ENCODE measurements around the gene OSBPL10.
"Not testable (repeated sequence)": the region's sequence is repeated elsewhere in the genome, so short reads cannot be mapped to it uniquely, and the experiment has no call there.

The OSBPL10 gene

DNA sequence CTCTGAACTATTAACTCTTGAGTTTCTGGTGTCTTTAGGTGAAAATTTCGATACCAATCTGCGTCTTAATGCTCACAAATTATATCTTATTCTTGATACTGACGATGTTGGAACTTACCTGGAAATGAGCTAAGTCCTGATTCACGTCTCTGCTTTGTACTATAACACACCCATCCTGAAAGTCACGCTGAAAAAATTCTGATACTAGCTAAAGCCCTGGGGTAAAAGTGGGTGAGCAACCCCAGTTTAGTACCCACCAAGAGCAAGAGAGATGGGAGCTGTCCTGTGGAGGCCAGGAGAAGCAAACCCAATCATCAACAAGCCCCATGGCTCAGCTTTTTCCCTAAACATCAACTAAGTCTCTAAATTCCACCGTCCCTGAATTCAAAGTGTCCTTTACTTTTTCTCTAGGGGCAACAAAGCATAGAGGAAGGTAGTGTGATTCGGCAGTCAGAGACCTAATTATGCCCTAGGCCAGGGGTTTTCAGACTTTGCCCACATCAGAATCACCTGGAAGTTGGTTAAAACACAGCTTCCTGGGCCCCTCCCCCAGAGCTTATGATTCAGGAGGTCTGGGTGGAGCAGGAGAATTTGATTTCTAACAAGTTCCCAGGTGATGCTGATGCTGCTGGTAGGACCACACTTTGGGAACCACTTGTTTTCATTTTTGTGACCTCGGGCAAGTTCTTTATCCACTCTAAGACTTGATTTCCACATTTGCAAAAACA is 90.2 kb downstream of the OSBPL10 start:
- no peak for DNase-seq (ENCODE audit: low read depth, low spot score)

DNA sequence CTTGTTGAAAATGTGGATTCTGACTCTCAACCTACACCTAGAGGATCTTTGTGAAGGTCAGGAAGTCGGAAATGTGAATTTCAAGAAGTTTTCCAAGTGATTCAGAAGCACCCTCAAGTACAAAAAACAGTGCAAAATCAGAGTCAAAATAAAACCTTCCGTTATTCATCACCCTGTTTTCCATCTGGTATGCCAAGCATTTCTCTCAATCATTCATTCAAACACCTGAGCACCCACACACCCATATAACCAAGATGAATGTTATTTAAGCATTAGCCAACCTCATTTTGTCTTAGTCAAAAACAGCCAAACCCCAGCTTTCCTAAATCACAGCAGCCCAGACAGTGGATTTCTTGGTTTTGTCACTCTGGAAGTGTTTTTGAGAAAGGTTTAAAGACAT is 91.1 kb downstream of the OSBPL10 start:
- DNase-seq (ENCODE audit: low read depth, low spot score), result no peak

DNA sequence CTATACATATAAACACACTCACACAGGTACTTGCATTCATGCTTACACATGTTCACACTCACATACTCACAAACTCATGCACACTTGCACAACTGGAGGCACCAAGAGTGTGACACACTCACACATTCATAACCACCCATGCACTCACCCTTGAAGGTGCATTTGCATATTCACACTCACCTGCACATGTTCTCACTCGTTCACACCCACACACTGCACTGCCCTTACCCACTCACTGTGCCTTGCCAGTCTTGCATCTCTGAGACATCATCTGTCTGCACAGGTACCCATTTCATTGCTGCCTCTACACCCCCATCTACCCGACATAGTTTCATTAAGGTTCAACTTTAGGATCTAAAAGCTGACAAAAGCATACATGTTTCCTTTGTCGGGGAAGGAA is 95.8 kb downstream of the OSBPL10 start:
- DNase-seq (ENCODE audit: low read depth, low spot score), result no peak

DNA sequence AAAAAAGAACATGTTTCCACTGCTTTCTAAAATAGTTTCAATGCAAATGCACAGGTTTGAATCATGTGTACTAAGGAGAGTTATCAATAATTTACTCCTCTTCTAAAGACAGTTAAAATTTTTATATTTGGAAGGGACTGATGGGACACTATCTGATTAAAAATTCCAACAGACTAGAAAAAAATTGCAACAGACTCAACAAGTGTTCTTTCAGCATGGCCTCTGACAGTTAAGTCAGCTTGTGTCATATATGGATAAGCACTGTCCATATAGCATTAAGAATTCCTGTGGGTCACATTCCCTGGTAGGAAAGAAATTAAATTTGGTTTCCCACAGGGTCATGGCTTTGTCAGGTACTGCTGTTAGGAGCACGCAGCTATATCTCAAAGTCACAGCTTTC is 96.8 kb downstream of the OSBPL10 start:
- DNase-seq (ENCODE audit: low read depth, low spot score), result no peak

DNA sequence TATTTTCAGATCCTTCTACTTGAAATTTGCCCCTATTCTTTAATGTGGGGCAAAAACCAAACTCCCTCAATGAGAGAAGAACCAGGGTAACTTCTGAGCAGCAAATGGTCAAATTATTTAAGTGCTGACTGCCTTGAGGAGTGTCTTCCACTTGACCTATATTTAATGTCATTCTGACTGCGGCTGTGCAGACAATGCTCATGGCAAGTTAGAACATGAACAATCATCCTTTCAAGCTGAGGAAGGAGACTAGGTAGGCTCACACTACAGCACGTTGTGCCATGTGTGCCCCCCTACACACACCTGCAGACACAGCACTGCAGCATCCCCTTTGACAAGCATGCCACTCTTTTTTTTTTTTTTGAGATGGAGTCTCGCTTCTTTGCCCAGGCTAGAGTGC is 98.2 kb downstream of the OSBPL10 start:
- no peak for DNase-seq (ENCODE audit: low read depth, low spot score)

DNA sequence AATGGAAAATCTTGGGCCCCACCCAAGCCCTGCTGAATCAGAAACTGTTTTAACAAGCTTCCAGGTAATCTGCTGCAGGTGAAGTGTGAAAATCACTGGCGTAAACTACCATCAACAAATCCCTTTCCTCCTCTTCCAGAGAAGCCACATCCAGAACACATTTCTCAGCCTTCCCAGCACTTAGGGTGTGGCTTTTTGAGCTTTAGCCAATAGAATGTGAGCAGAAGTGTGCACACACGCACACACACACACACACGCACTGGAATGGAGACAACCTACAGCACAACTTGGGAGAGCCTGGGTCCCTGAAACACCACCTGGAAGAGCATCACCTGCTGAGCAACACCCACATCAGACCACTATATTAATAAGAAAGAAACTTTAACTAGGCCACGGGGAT is 98.6 kb downstream of the OSBPL10 start:
- DNase-seq (ENCODE audit: low read depth, low spot score), result no peak

DNA sequence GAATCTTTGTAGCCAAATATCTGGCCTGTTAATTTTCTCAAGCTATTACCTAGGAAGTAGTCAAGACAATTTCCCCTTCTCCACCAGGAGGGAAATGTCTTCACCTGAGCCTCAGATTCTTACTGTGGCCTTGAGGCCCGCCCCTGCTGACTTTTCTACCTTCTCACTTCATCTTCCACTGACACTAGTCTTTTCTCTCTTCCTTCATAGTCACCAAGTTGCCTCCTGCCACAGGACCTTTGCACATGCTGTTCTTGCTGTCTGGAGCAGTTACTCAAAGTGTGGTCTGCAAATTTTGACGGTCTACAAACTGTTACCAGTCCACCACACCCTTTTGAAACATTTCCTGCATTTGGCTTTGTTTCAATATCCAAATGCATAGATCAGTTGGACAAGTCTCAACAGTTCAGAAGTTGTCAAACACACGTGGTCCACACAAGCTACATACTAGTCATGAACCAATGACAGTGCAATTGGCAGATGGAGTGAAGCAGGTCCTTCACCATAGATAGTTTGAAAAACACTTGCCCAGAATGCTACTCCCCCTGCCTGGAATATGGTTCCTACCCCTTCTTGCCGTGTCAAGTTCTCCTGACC is 100.5 kb downstream of the OSBPL10 start:
- DNase-seq (ENCODE audit: low read depth, low spot score), result no peak

DNA sequence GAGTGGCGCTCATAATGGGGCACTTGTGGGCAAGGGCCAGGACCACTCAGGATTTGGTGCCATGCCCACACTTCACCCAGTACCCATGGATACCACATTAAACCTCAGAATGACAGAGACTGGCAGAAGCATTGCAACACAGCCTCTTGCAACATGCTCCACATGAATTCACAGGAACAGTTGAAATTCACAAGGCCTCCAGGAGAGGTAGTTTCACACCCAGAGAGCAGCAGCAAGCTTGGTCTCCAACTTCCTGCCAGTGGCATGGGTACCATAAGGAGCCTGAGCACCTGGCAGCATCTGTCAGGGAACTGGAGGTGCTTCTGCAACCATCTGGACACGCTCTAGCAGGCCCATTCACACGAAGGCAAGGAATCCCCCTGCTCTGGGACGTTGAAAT is 101.0 kb downstream of the OSBPL10 start:
- no peak for DNase-seq (ENCODE audit: low read depth, low spot score)

DNA sequence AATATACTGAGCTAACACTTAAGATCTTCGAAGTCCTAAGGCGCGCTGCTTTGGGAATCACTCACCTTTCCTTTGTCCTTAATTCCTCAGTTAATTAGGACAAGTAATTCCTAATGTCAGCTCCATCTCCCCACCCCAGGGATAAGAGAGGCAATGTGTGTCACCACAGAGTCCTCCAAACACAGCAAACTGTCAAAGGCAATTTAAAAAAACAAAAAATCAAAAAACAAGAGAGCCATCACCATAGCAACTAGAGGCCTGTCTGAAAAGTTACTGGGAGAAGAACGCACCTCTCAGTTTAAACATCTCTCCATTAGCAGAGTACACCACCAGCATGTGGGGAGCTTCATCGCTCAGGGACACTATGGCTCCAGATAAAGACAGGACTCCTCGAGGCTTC is 101.7 kb downstream of the OSBPL10 start:
- DNase-seq (ENCODE audit: low read depth, low spot score), result no peak

DNA sequence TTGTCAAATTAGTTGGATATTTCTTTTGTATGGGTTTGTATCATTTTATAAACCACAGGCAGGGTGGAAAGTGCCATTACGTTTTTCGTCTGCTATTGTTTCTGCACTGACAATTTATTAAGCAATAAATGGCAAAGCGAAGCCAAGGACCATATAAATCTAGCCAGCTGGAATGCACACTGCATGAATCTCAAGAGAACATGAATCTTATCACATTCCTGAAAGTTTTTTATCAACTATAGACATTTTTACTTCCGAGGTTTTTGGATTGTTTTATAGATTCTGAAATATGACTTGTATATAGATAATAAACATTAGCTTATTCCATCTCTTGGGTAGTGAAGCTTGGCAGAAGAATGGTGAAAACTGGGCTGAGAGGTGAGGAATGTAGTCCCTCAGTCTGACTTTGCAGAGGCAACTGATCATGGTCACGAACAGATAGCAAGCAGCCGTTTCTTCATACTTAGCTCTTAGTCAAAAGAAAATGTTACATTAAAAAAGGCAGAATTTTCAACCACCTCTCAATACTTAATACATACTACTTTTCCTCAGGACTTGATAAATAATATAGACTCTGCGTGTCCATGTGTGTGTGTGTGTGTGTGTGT is 102.7 kb downstream of the OSBPL10 start:
- DNase-seq (ENCODE audit: low read depth, low spot score), result no peak

DNA sequence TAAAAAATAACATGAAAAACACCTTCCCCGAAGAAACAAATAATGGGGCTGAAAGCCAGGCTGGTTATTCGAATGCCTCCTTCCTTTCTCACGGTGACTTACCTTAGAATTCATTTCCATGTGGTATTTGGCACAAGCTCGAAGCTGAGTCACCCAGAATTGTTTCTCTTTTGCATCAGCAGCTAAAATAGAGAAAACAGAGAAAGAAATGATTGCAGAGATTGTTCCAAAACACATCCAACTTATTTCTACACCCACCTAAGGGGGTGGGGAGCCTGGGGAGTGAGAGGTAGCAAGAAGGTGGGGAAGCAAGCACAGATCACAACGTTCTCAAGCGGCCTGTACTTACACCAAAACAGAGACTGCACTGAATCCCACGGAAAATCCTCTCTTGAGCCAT is 104.7 kb downstream of the OSBPL10 start:
- DNase-seq (ENCODE audit: low read depth, low spot score), result no peak

DNA sequence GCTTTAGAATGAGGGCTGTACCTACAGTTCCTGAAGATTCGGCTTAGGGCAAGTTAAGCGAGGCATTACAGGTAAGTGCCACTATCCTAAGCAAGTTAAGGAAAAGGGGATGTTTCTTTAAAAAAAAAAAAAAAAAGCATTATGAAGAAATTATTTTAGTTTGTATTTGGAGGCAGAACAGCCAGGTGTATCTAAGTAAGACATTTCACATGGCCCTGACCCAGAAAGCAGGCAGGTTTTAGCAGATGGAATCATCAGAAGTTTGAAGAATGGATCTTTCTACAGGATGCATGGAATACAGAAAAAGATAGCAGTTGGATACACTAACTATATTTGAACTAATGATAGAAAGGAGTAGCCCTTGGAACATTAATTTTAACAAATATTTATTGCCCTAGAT is 105.6 kb downstream of the OSBPL10 start:
- DNase-seq (ENCODE audit: low read depth, low spot score), result no peak

DNA sequence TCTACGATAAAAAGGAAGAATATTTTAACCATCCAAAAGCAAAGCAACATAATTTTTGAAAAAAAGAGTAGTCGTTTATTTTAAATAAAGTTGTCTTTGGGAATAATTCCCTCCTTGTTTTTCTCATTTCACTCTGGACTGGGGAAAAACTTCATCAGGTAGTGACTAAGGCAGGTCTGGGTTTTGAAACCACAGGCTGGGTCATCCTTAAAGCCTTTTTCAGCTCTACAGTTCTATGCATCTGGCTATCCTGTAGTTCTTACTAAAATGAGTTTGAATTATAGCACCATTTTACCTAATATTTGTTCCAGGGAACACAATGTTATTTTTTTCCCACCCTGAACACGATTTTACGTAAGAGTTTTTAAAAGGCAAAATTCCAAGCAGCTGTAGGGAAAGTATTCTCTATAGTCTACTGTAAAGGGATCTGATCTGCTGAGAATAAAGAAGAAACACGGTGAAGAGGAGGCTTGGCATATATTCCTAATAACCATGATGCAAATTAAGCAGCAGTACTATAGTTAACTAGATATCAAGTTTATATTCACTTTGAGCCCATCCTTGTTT is 107.7 kb downstream of the OSBPL10 start:
- DNase-seq (ENCODE audit: low read depth, low spot score), result no peak

DNA sequence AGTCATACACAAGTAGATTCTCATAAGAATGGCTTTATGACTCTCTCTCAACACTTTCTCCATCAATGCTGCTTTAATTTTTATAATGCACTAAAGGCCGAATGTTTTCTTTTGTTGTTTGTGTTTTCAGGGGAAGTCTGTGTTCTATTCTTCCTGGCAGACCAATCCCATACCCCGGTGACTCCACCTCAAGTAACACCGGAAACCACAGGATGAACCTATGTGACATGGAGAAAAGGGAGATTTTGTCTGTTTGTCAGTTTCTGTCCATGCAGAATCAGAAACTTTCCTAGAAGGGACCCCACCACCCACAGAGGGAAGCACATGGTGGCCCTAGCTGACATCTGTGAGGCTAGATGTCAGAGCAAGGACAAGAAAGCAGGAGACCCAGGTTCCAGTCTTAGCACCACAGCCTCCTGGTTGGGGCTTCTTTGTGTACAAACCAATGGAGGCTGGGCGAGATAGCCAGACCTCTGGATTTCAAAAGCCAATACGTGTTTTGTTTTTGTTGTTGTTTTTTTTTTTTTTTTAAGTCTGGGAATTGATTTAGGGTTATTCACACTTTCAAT is 109.0 kb downstream of the OSBPL10 start:
- DNase-seq (ENCODE audit: low read depth, low spot score), result no peak

DNA sequence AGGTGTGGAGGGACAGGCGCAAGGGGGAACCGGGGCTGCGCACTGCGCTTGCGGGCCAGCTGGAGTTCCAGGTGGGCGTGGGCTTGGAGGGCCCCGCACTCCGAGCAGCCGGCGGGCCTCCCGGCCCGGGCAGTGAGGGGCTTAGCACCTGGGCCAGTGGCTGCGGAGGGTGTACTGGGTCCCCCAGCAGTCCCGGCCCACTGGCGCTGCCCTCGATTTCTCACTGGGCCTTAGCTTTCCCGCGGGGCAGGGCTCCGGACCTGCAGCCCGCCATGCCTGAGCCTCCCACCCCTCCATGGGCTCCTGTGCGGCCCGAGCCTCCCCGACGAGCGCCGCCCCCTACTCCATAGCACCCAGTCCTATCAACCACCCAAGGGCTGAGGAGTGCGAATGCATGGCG is 111.0 kb downstream of the OSBPL10 start:
- DNase-seq (ENCODE audit: low read depth, low spot score), result not testable (repeated sequence)

DNA sequence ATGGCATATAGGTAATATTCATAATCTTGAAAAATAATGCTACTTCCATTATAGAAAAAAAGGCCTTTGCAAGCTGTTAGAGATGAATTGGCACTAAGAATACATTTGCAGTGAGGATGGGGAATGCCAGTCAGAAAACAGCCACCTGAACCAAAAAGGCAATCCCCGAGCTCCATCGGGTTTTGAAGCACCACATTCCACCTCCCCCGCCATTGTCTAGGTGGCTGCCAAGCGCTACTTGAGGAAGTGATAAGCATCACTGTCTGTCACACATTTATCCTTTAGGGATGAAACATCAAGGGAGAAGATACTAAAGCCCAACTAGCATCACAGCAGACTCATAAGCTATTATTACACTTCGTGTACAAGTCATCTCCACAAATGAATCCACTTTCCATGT is 112.8 kb downstream of the OSBPL10 start:
- DNase-seq (ENCODE audit: low read depth, low spot score), result no peak

DNA sequence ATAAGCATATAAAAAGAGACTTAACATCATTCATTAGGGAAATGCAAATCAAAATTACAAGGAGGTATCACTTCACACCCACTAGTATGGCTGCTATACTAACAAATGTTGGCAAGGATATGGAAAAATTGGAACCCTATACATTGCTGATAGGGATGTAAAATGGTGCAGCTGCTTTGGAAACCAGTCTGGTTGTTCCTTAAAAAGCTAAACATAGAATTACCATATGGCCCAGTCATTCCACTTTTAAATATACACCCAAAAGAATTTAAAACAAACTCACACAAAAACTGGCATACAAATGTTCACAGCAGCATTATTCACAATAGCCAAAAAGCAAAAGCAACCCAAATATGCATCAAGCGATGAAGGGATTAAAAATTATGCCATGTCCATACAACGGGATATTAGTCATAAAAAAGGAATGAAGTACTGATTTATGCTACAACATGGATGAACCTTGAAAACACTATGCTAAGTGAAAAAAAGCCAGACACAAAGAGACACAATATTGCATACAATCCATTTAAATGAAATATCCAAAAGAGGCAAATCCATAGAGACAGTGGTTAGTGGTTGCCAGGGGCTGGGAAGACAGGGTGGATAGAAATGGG is 118.3 kb downstream of the OSBPL10 start:
- DNase-seq (ENCODE audit: low read depth, low spot score), result no peak

DNA sequence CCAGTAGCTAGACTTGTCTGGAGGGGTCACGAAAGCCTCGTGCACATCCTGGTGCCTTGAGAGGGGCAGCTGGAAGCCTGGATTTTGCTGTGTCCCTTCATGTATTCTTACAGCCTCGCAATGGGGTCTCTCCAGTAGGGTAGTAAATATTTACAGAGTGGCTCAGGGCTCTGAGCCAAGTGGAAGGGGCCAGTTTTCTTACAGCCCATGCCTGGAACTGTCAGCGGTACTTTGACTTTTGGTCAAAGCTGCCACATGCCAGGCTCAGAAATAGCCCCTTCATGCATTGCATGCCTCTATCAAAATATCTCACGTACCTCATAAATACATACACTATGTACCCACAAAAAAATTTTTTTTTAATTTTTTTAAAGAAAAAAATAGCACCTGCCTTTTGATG is 119.2 kb downstream of the OSBPL10 start:
- no peak for DNase-seq (ENCODE audit: low read depth, low spot score)

DNA sequence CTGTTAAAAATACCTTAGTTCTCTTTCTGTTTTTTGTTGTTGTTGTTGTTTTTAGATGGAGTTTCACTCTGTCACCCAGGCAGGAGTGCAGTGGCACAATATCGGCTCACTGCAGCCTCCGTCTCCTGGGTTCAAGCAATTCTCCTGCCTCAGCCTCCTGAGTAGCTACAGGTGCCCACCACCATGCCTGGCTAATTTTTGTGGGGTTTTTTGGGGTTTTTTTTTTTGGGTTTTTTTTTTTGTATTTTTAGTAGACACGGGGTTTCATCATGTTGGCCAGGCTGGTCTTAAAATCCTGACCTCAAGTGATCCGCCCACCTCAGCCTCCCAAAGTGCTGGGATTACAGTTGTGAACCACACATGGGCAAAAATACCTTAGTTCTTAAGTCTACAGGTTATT is 120.4 kb downstream of the OSBPL10 start:
- not testable (repeated sequence) for DNase-seq (ENCODE audit: low read depth, low spot score)

DNA sequence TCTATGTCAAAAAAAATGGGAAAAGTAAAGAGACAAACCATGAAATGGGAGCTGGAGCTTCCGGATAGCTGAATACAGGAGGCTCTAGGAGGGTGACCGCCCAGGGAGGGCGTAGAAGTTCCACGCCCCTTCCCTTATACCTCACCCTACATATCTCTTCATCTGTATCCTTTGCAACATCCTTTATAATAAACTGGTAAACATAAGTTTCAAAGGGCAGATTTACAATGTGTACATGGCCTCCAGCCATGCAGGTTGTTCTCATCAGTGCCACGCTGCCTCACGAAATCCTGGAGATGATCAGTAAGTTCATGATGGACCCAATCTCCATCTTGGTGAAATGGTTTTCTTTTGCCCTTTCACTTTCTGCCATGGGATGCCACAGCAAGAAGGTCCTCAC is 121.8 kb downstream of the OSBPL10 start:
- DNase-seq (ENCODE audit: low read depth, low spot score), result no peak

DNA sequence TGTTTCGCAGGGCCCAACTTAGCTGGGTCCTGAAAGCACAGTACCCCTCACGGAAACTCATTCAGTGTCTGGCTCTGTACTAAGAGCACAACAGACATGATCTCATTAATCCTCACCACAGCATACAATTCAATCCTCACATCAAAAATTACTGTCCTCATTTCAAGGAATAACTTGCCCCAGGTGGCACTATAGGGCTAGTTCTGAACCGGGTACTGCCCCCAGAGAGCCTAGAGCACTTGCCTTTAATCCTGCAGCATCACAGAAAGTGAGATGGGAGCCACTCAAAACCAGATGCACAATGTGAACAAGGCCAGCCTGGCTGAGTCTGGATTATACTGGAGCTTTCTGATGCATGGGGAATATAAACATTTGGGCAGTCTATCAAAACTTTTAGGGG is 122.6 kb downstream of the OSBPL10 start:
- no peak for DNase-seq (ENCODE audit: low read depth, low spot score)

DNA sequence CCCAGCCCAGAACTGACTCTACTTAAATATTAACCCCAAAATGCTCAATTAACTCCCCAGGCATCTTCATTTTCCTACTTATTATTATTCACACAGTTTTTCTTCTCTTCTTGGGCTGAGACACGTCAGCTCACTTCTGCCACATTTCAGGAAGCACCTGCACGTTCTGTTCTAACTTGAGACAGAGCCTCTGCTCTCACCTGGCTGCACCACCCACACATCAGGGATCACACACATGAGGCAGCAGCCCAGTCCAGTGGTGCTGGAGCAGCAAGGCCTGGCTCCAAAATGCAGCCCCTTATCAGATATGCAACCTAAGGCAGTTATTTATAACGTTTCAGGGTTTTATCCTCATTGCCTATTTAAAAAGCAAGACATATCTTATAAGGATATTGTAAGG is 127.5 kb downstream of the OSBPL10 start:
- no peak for DNase-seq (ENCODE audit: low read depth, low spot score)

Measured in activated naive CD8-positive, alpha-beta T cell treated with anti-CD3 and anti-CD28 coated beads, Interleukin-2, amount 50 U/mL, for 16 hours (primary cell).